Pancreas (tissue), 10 donors: Measurements from ENCODE around the gene HNMT. TPM values are rescaled to one million over a fixed set of nuclear protein-coding genes. Genes with fewer than 3 reads are reported as not detected.

Experiments
- ATAC-seq, 4 donors: fragments of 200-7000 bp; cut with Tn5 transposase; one replicate each; pipeline versions ENCODE4 v1.8.0 to v1.9.1; 2020; ENCODE audit warnings: mild to moderate bottlenecking in 4 of 4, moderate library complexity in 4 of 4
- DNase-seq, 6 donors: peaks; one replicate each; pipeline ENCODE4 v3.0.0-alpha.2; 2020
- FAIRE-seq: peaks from 2 replicates; lab custom pipeline; 2012; peaks lifted over from hg19 to GRCh38; lab: Jason Lieb, UNC
- H3K27ac ChIP-seq, 4 donors: fragments of 200-600 bp; sonication (generic); 1 replicate in 3 of 4; 2 replicates in 1 of 4; pipeline versions ENCODE4 v1.5.0 to v1.8.0; 2020
- H3K27me3 ChIP-seq, 4 donors: fragments of 200-600 bp; one replicate each; pipeline ENCODE4 v1.8.0; 2021
- H3K36me3 ChIP-seq, 3 donors: fragments of 200-600 bp; sonication (generic) in 1 of 3; one replicate each; pipeline versions ENCODE4 v1.5.0 to v1.8.0; 2020 to 2021
- H3K4me1 ChIP-seq, 3 donors: fragments of 200-600 bp; one replicate each; pipeline ENCODE4 v1.8.0; 2021
- H3K4me3 ChIP-seq, 4 donors: fragments of 200-600 bp; sonication (generic) in 2 of 4; one replicate each; pipeline versions ENCODE4 v1.5.0 to v1.8.0; 2020 to 2021
- H3K9me3 ChIP-seq, 4 donors: fragments of 200-600 bp; one replicate each; pipeline ENCODE4 v1.8.0; 2021
- CTCF ChIP-seq, 4 donors: fragments of 200-600 bp; sonication (generic) in 3 of 4; IDR thresholded peaks; one replicate each; pipeline versions ENCODE4 v1.5.0 to v1.8.0; 2021; ENCODE audit warnings: antibody characterized with exemption in 4 of 4
- WGBS, 2 donors: extraction: QIAGEN DNeasy Blood & Tissue Kit; methylation state at CpG; one replicate each; pipeline ENCODE4 v1.1.7; 2013; 5-methylcytosine and 5-hydroxymethylcytosine counted together
- intact Hi-C, 3 donors: fragments of 100-400 bp; cut with DNase I; formaldehyde crosslinking; loops; one replicate each; pipeline versions ENCODE4 v1.11.1 to v1.14.2; 2022
- polyA plus RNA-seq, 2 donors: library from polyadenylated mRNA; stranded (reverse); fragments of 200-250 nt; gene quantifications; one replicate each; pipeline ENCODE4 v1.2.3, GENCODE V29; 2013
- total RNA-seq, 6 donors: library from RNA; stranded (reverse); fragmentation: NEBNext Ultra II Directional in 4 of 6; extraction: Animal tissue kit (Norgen Biotek cat#: 25700) in 4 of 6; gene quantifications; one replicate each; pipeline versions ENCODE4 v1.2.1 to v1.2.4, GENCODE V29; 2021 to 2023
- donor health status: healthy with polysubstance abuse.
- donor health status: DM: no; HTN: no; CAD: no; lungs with moderate emphysema.
- donor health status: DM: no; HTN: no; CAD: no.
- donor health status: control.
- donor health status: control.
- donor health status: Bipolar disorder and iron deficiency.
- donor health status: DM: yes; HTN: yes; CAD: no.
- donor health status: DM: no; HTN: no; CAD: no.
- donor health status: DM: no; HTN: no; CAD: no.
- donor health status: DM: yes; HTN: yes; CAD: no.

HNMT gene
- total and polyA plus RNA-seq, 8 donors: 14.8 to 44.6 (median 25.1) TPM

GRCh38 chr2:137997733-137998132 lies 33.5 kb downstream of the HNMT start:
- H3K9me3 ChIP-seq: no peaks in the 10 kb centered on the region
- H3K4me3 ChIP-seq: no peak overlapping the region
- ATAC-seq: no peak
- DNase-seq: no peak
- H3K27ac ChIP-seq: no peak overlapping the region
- no peaks in the 10 kb centered on the region for H3K27me3 ChIP-seq
- TF ChIP-seq CTCF (IDR thresholded peaks at IDR 0.05): no peak
- intact Hi-C loops: no loop called here
- H3K36me3 ChIP-seq: peaks cover 0 to 5% (median 0%) of the 10 kb centered on the region in 3 donors
- 97 to 98% methylated on average over 4 of the region's 4 CpGs for WGBS, 2 donors
- FAIRE-seq: no peak
- H3K4me1 ChIP-seq: no peaks in the 10 kb centered on the region

- ATAC-seq (no peak), FAIRE-seq (no peak), DNase-seq (no peak)
- Histone ChIP-seq H3K27me3 (no peaks in the 10 kb centered on the region), H3K4me1 (no peaks in the 10 kb centered on the region), H3K4me3 (no peak overlapping the region), H3K9me3 (no peaks in the 10 kb centered on the region), H3K27ac (no peak overlapping the region), H3K36me3 (peaks cover 0 to 5% (median 0%) of the 10 kb centered on the region in 3 donors)
- intact Hi-C loops: no loop called here
- TF ChIP-seq CTCF (IDR thresholded peaks at IDR 0.05): no peak
- 90 to 97% methylated on average over 1 of the region's 1 CpG for WGBS, 2 donors
Observed at GRCh38 chr2:137998503-137998902, 34.2 kb downstream of the HNMT start.

- intact Hi-C loops: no loop called here
- FAIRE-seq (no peak), DNase-seq (no peak), ATAC-seq (no peak)
- Histone ChIP-seq H3K4me1 (no peaks in the 10 kb centered on the region), H3K4me3 (no peak overlapping the region), H3K36me3 (peaks cover 0 to 5% (median 0%) of the 10 kb centered on the region in 3 donors), H3K9me3 (no peaks in the 10 kb centered on the region), H3K27ac (no peak overlapping the region), H3K27me3 (no peaks in the 10 kb centered on the region)
- no peak for TF ChIP-seq CTCF (IDR thresholded peaks at IDR 0.05)
- WGBS, 2 donors: 100% methylated on average over 1 of the region's 1 CpG
Observed at GRCh38 chr2:137999273-137999672, 35.0 kb downstream of the HNMT start.

GRCh38 chr2:138000009-138000408 lies 35.7 kb downstream of the HNMT start:
- no peak overlapping the region for H3K4me3 ChIP-seq
- FAIRE-seq (no peak), DNase-seq (no peak), ATAC-seq (no peak)
- H3K4me1 ChIP-seq: no peaks in the 10 kb centered on the region
- intact Hi-C loops: no loop called here
- 85 to 100% methylated on average over 1 of the region's 1 CpG for WGBS, 2 donors
- TF ChIP-seq CTCF (IDR thresholded peaks at IDR 0.05): no peak
- H3K27me3 ChIP-seq: no peaks in the 10 kb centered on the region
- H3K36me3 ChIP-seq: peaks cover 0 to 5% (median 0%) of the 10 kb centered on the region in 3 donors
- no peaks in the 10 kb centered on the region for H3K9me3 ChIP-seq
- no peak overlapping the region for H3K27ac ChIP-seq

GRCh38 chr2:138000796-138001195 lies 36.5 kb downstream of the HNMT start:
- no peak overlapping the region for H3K4me3 ChIP-seq
- H3K4me1 ChIP-seq: no peaks in the 10 kb centered on the region
- FAIRE-seq (no peak), ATAC-seq (no peak), DNase-seq (no peak)
- peaks cover 0 to 5% (median under 1%) of the 10 kb centered on the region in 3 donors for H3K36me3 ChIP-seq
- no peaks in the 10 kb centered on the region for H3K9me3 ChIP-seq
- intact Hi-C loops: no loop called here
- no peaks in the 10 kb centered on the region for H3K27me3 ChIP-seq
- no peak for TF ChIP-seq CTCF (IDR thresholded peaks at IDR 0.05)
- H3K27ac ChIP-seq: no peak overlapping the region
